ENCODE measurements around the gene C4B. TPM values are rescaled to one million over a fixed set of nuclear protein-coding genes. Genes with fewer than 3 reads are reported as not detected.

The C4B gene
- total and polyA plus RNA-seq, 9 of the 15 experiments (the other 6 are each of a cell fraction or from before 2014, with no cell fraction given), result 0.32 to 8.8 (median 5.4) TPM

- TF ChIP-seq HNRNPLL (IDR thresholded peaks at IDR 0.05; ENCODE audit: low read depth, low read length, poor library complexity, severe bottlenecking), result no peak
- TF ChIP-seq THRAP3 (IDR thresholded peaks at IDR 0.05; ENCODE audit: borderline replicate concordance), result peak; percentile 86
- no peak for TF ChIP-seq HCFC1 (IDR thresholded peaks at IDR 0.05; ENCODE audit: low read depth, low read length)
- TF ChIP-seq ZC3H11A (IDR thresholded peaks at IDR 0.05; ENCODE audit: low read depth, low read length), result no peak
- TF ChIP-seq RBM25 (IDR thresholded peaks at IDR 0.05; ENCODE audit: low read depth, low read length, severe bottlenecking), result no peak
- TF ChIP-seq ZBTB8A (IDR thresholded peaks at IDR 0.05; ENCODE audit: partially characterized antibody), result no peak
- no peak for TF ChIP-seq ARID3B (CRISPR knock-in tag; IDR thresholded peaks at IDR 0.05; ENCODE audit: borderline replicate concordance)
- no peak for TF ChIP-seq CSDE1 (IDR thresholded peaks at IDR 0.05)
- no peak for TF ChIP-seq COPS2 (conservative IDR thresholded peaks at IDR 0.05)
- TF ChIP-seq ZNF224 (CRISPR knock-in tag; IDR thresholded peaks at IDR 0.05), result no peak
- no peak; the same call in 1 of the 2 replicates for TF ChIP-seq ATF6 (CRISPR knock-in tag; IDR thresholded peaks at IDR 0.05)
- no peak for TF ChIP-seq ZNF699 (CRISPR knock-in tag; IDR thresholded peaks at IDR 0.05; ENCODE audit: insufficient replicate concordance)
- TF ChIP-seq ZNF655 (CRISPR knock-in tag; IDR thresholded peaks at IDR 0.05), result no peak
- TF ChIP-seq CBX5 (IDR thresholded peaks at IDR 0.05; ENCODE audit: borderline replicate concordance, low read depth), result no peak
- peak; percentile 80 for TF ChIP-seq KDM5B (IDR thresholded peaks at IDR 0.05; ENCODE audit: insufficient replicate concordance, low read depth, low read length)
- TF ChIP-seq GABPB2 (CRISPR knock-in tag; conservative IDR thresholded peaks at IDR 0.05), result no peak
- TF ChIP-seq ZNF785 (CRISPR knock-in tag; IDR thresholded peaks at IDR 0.05), result no peak
- peak; percentile 26 for TF ChIP-seq SMAD4 (CRISPR knock-in tag; conservative IDR thresholded peaks at IDR 0.05)
- no peak for TF ChIP-seq RBM14 (IDR thresholded peaks at IDR 0.05; ENCODE audit: borderline replicate concordance, insufficient read depth, low read depth, low read length)
- TF ChIP-seq TAF1 (IDR thresholded peaks at IDR 0.05; ENCODE audit: control insufficient read depth, extremely low read depth, insufficient read depth, low read length, severe bottlenecking), result no peak
- TF ChIP-seq NFYB (IDR thresholded peaks at IDR 0.05; ENCODE audit: extremely low read depth, insufficient read length), result no peak
- TF ChIP-seq MCM7 (IDR thresholded peaks at IDR 0.05), result no peak
These were observed 41.8 kb upstream of the C4B start (continued) for GRCh38 chr6:31972709-31973350.

All from K562 (cell line).